HT-29 (cell line): Measurements from ENCODE around the gene CLBA1. TPM values are rescaled to one million over a fixed set of nuclear protein-coding genes. Genes with fewer than 3 reads are reported as not detected.
"Not testable (repeated sequence)": the region's sequence is repeated elsewhere in the genome, so short reads cannot be mapped to it uniquely, and the experiment has no call there.

Experiments used
- DNase-seq: peaks from one replicate; pipeline ENCODE4 v3.0.0-alpha.2; 2015; ENCODE audit warnings: low spot score
- total RNA-seq: library from RNA; depleted of rRNA; stranded (reverse); fragments of >200 nt; shearing (Covaris generic); gene quantifications from 2 replicates; pipeline ENCODE4 v1.2.3, GENCODE V29; 2014; rRNA removed

The CLBA1 gene
- total RNA-seq, result 9.8 and 11.6 TPM in 2 replicates

GRCh38 chr14:104985675-104986486 is at the start of gene CLBA1:
Gene CLBA1, plus strand, starts transcription at chr14:104985788. Its CDS starts 644 bp downstream, at chr14:104986432.
- DNase-seq, result peak; percentile 84

- DNase-seq, result no peak
These were observed 49.6 kb upstream of the CLBA1 start for GRCh38 chr14:104935955-104936354.

DNA sequence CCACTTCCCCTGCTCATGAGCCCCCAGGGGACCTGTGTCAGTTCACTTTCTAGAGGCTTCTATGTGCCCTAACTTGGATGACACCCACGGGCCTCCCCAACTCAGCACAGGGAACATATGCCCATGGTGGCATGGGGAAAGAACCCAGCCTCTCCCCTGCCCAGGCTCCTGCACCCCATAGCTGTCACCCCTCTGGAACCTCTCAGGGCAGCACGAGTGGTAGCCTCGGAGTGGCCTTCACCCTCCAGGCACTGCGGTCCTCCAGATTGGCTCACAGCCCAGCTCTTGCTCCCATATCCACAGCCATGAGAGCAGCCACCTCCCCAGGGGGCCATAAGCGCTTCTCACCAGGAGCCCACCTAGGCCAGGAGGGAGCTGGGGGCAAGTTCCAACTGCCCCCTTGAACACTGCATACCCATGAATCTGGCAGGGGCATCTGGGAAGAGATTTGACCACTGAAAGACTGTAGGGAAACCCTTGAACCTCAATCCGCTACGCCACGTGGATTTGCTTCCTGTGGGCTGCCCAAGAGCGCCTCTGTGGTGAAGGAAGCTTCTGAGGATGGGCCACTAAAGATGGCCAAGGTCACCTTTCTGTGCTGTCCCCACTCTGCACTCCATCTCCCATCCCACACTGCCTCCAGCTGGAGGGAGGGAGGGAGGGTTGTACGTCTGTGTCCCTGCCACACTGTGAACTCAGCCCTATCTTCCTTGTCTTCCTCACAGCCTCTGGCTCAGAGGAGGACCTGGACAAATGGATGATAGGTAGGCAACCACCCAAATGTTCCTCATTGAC is 49.0 kb upstream of the CLBA1 start:
- no peak for DNase-seq

DNA sequence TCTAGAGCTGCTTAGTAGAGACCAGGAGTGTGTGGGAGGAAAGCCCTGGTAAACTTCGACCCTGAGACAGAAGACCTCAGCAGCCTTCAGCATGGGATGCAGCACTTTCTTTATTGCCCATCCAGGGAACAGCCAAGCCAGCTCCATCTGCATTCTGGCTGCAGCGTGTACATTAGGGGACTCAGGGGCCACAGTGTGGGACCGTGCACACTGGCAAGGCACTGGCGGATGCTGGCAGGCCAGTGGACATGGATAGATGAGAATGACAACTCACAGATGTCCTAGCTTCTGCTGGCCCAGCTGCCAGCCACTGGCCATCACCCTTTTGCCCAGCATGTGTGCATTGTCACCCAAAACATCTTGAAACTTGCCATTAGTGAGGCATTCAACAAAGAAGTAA is 48.4 kb upstream of the CLBA1 start:
- no peak for DNase-seq

DNA sequence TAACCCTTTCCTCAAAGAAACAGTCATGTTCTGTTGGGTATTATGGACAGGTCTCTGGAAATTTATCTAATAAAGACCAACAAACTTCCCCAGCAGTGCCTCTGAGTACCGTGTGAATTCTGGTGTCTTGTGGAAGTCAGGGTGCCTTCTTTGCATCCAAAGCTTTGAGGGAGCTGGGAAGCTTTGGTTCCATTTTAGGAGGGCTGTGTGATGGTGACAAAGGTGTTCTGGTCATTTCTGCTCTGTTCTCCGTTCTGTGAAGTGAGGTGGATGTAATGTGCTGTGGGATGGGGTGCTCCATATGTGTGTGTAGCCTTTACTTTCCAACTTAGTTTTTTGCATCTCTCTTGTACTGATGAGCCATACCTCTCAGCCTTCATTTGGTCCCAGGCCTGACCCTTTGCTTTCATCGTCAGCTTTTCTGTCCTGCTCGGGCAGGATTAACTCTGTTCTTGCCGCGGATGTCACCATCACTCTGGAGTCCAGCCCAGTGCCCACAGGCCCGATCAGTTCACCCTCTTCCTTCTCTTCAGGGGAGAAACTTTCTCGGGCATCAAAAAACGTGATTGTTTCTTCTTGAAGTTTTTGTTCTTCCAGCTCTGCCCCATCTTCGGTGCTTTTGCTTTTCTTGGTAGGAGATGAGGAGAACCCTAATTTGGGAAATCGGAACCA is 47.8 kb upstream of the CLBA1 start:
- DNase-seq, result no peak

DNA sequence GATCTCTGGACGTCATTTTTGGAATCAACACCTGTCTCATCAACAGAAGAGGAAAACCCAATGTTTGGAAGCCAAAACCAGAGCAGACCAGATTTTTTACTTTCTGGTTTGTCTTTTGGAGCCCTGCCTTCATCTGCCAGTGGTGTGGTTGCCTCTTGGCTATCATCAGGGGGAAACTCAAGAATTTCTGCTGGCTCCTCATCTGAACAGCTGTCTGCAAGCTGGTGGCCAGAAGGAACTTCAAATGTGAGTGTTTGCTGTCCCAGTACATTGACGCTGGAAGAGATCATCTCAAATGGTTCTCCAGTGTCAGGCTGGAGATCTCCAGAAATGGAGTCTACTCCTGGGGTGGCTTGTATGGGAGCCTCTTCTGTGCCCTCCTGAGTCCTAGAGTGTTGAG is 47.2 kb upstream of the CLBA1 start:
- no peak for DNase-seq

- no peak for DNase-seq
These were observed 46.6 kb upstream of the CLBA1 start for GRCh38 chr14:104938960-104939359.

- DNase-seq, result no peak
These were observed 45.8 kb upstream of the CLBA1 start for GRCh38 chr14:104939666-104940410.

DNA sequence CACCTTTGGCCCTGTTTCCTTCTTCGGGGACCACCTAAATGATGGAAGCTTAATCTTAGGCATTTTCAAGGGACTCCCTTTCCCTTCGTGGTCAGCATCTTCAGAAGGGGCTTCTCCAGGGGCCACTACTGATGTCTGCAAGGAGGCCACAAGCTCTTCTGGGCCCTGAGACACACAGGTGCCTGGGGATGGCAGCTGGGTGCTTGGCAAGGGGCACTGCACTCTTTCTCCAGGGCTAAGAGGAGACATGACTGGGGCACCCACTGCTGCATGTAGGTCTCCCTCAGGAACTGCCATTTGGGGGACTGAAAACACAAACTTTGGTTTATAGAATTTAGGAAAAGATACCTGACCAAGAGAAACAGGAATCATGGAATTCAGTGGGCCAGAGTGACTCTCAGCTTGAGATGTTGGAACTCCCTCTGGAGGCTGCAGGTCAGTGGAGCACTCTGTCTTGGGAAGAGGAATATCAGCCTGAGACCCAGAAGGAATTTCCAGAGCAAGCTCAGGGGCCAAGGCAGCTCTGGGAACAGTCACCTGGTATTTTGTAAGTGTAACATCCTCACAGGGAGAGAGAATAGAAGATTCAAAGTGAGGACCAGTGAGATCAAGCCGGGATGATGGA is 45.0 kb upstream of the CLBA1 start:
- DNase-seq, result peak; percentile 16

- DNase-seq, result no peak
These were observed 43.9 kb upstream of the CLBA1 start for GRCh38 chr14:104941508-104942365.

DNA sequence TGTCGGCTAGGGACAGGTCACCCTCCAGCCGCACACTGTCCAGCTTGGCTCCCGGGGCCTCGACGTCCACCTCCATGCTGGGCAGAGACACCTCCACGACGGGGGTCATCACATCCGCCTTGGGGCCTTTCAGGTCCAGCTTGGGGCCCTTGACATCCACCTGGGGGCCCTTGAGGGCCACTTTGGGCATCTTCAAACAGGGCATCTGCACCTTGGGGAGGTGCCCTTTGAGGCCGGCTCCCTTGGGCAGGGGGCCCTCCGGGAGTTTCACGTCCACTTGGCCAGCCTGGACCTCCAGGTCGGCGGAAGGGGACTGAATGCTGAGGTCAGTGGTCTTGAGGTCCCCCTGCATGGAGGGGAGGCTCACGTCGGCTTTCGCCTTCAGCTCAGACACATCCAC is 43.0 kb upstream of the CLBA1 start:
- DNase-seq, result no peak

DNA sequence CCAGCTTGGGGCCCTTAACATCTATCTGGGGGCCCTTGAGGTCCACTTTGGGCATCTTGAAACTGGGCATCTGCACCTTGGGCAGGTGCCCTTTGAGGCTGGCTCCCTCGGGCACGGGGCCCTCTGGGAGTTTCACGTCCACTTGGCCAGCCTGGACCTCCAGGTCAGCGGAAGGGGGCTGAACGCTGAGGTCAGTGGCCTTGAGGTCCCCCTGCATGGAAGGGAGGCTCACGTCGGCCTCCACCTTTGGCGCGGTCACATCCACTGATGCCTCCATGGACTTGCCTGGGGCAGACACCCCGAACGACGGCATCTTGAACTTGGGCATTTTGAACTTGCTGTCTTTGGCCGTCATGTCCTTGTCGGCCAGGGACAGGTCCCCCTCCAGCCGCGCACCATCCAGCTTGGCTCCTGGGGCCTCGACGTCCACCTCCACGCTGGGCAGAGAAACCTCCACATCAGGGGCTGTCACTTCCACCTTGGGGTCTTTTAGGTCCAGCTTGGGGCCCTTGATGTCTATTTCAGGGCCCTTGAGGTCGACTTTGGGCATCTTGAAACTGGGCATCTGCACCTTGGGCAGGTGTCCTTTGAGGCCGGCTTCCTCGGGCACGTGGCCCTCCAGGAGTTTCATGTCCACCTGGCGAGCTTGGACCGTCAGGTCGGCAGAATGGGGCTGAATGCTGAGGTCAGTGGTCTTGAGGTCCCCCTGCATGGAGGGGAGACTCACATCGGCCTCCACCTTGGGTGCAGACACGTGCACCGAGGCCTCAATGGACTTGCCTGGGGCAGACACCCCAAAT is 42.2 kb upstream of the CLBA1 start:
- DNase-seq, result not testable (repeated sequence)

- not testable (repeated sequence) for DNase-seq
These were observed 41.6 kb upstream of the CLBA1 start for GRCh38 chr14:104944016-104944308.

GRCh38 chr14:104944436-104945205 is 41.0 kb upstream of the CLBA1 start:
- DNase-seq, result not testable (repeated sequence)

DNA sequence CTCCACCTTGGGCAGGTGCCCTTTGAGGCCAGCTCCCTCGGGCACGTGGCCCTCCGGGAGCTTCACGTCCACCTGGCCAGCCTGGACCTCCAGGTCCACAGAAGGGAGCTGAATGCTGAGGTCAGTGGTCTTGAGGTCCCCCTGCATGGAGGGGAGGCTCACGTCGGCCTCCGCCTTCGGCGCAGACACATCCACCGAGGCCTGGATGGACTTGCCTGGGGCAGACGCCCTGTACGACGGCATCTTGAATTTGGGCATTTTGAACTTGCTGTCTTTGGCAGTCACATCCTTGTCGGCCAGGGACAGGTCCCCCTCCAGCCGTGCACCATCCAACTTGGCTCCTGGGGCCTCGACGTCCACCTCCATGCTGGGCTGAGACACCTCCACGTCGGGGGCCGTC is 40.3 kb upstream of the CLBA1 start:
- DNase-seq, result not testable (repeated sequence)

GRCh38 chr14:104945986-104946965 is 39.3 kb upstream of the CLBA1 start:
- DNase-seq, result not testable (repeated sequence)

DNA sequence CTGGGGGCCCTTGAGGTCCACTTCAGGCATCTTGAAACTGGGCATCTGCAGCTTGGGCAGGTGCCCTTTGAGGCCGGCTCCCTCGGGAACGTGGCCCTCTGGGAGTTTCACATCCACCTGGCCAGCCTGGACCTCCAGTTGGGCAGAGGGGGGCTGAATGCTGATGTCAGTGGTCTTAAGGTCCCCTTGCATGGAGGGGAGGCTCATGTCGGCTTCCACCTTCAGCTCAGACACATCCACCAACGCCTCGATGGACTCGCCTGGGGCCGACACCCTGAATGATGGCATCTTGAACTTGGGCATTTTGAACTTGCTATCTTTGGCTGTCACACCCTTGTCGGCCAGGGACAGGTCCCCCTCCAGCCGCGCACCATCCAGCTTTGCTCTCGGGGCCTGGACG is 38.4 kb upstream of the CLBA1 start:
- not testable (repeated sequence) for DNase-seq
